ENCODE measurements around the gene CREB5.

DNA sequence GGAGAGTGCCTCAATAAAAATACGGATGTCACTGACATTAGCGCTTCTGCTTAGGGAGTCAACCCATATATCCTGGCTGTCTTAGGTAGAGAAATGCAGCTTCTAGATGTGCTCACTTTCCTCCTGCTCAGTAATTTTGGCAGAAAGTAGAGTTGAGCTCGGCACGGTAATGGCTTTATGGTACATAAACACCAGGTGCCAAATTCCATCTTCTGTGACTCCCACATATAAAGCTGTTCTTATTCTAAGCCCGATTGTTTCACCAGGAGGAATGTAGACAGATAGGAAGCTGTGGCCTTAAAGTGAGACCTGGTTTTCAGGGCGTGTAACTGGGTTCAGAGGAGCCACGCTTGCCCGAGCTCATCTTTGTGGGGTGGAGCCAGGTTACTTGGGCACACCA is 143.7 kb downstream of the CREB5 start:
- TF ChIP-seq, protein P1, sequence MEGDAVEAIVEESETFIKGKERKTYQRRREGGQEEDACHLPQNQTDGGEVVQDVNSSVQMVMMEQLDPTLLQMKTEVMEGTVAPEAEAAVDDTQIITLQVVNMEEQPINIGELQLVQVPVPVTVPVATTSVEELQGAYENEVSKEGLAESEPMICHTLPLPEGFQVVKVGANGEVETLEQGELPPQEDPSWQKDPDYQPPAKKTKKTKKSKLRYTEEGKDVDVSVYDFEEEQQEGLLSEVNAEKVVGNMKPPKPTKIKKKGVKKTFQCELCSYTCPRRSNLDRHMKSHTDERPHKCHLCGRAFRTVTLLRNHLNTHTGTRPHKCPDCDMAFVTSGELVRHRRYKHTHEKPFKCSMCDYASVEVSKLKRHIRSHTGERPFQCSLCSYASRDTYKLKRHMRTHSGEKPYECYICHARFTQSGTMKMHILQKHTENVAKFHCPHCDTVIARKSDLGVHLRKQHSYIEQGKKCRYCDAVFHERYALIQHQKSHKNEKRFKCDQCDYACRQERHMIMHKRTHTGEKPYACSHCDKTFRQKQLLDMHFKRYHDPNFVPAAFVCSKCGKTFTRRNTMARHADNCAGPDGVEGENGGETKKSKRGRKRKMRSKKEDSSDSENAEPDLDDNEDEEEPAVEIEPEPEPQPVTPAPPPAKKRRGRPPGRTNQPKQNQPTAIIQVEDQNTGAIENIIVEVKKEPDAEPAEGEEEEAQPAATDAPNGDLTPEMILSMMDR (conservative IDR thresholded peaks at IDR 0.05; ENCODE audit: low read length) = no peak
- no peak for TF ChIP-seq EZH2phosphoT487 (IDR thresholded peaks at IDR 0.05; ENCODE audit: borderline replicate concordance)

All from Loucy (cell line).